GM19239 (cell line): ENCODE data around the gene CHMP6.
"Not testable (repeated sequence)": the region's sequence is repeated elsewhere in the genome, so short reads cannot be mapped to it uniquely, and the experiment has no call there.

ENCODE experiments used
- DNase-seq: peaks from one replicate; pipeline ENCODE4 v3.0.0; 2011; ENCODE audit warnings: low spot score; ENCODE audit not compliant: insufficient read length
- FAIRE-seq: peaks from 2 replicates; lab custom pipeline; 2011; peaks lifted over from hg19 to GRCh38; lab: Jason Lieb, UNC

The CHMP6 gene

GRCh38 chr17:81026266-81027036 lies 34.8 kb downstream of the CHMP6 start:
- DNase-seq (no peak), FAIRE-seq (no peak)

GRCh38 chr17:81027038-81027437 lies 35.4 kb downstream of the CHMP6 start:
- DNase-seq (no peak), FAIRE-seq (no peak)

- FAIRE-seq (no peak), DNase-seq (no peak)
Observed at GRCh38 chr17:81027591-81028505, 36.2 kb downstream of the CHMP6 start.

- DNase-seq (no peak), FAIRE-seq (no peak)
Observed at GRCh38 chr17:81028506-81028858, 36.8 kb downstream of the CHMP6 start.

GRCh38 chr17:81029859-81030258 lies 38.2 kb downstream of the CHMP6 start:
- no peak for FAIRE-seq

GRCh38 chr17:81030312-81030711 lies 38.7 kb downstream of the CHMP6 start:
- not testable (repeated sequence) for DNase-seq, FAIRE-seq

More at GRCh38 chr17:81029859-81030258, 38.2 kb downstream of the CHMP6 start:
- no peak for DNase-seq

- FAIRE-seq (no peak), DNase-seq (no peak)
Observed at GRCh38 chr17:81030741-81031565, 39.3 kb downstream of the CHMP6 start.

GRCh38 chr17:81031566-81032550 lies 40.2 kb downstream of the CHMP6 start:
- FAIRE-seq (no peak), DNase-seq (no peak)

GRCh38 chr17:81032641-81033480 lies 41.2 kb downstream of the CHMP6 start:
- FAIRE-seq (no peak), DNase-seq (no peak)

GRCh38 chr17:81033535-81034167 lies 42.0 kb downstream of the CHMP6 start:
- FAIRE-seq (no peak), DNase-seq (no peak)

GRCh38 chr17:81034168-81034777 lies 42.6 kb downstream of the CHMP6 start:
- FAIRE-seq, result no peak
- no peak for DNase-seq

GRCh38 chr17:81034779-81035520 lies 43.3 kb downstream of the CHMP6 start, which contains the start of gene BAIAP2:
TSS of gene BAIAP2 (plus strand) at chr17:81035151. CDS start at chr17:81035255, 104 bp downstream.
- DNase-seq (peak; percentile 100), FAIRE-seq (no peak)

GRCh38 chr17:81035521-81036196 lies 44.0 kb downstream of the CHMP6 start:
- FAIRE-seq, result no peak

GRCh38 chr17:81036197-81036941 lies 44.7 kb downstream of the CHMP6 start:
- FAIRE-seq (no peak), DNase-seq (no peak)

More at GRCh38 chr17:81035521-81036196, 44.0 kb downstream of the CHMP6 start:
- DNase-seq, result no peak

GRCh38 chr17:81037026-81037797 lies 45.6 kb downstream of the CHMP6 start:
- DNase-seq (no peak), FAIRE-seq (no peak)
